GM12878 (cell line): ENCODE results near the gene SRRM3. TPM values are rescaled to one million over a fixed set of nuclear protein-coding genes. Genes with fewer than 3 reads are reported as not detected.

Source experiments
- CEBPZ ChIP-seq: fragments of 150-350 bp; IDR thresholded peaks from 2 replicates; pipeline ENCODE4 v1.6.1; 2016; ENCODE audit warnings: low read depth, low read length
- JUNB ChIP-seq: IDR thresholded peaks from 2 replicates; pipeline ENCODE4 v1.6.1; 2016; ENCODE audit warnings: antibody characterized with exemption, mild to moderate bottlenecking
- STAT1 ChIP-seq: fragments of 450-650 bp; conservative IDR thresholded peaks from 2 replicates; pipeline ENCODE4 v1.6.1; 2014; ENCODE audit warnings: antibody characterized with exemption, mild to moderate bottlenecking
- polyA plus RNA-seq, 11 experiments: library from polyadenylated mRNA; depleted of rRNA in 4 of 11; unstranded in 6 of 11; stranded (reverse) in 5 of 11; fragments of >200 nt; fragmentation: Nextera tagmentation in 4 of 11; fragmentation: Illumina TruSeq in 1 of 11; extraction: Ambion mirVana in 4 of 11; extraction: Trizol in 1 of 11; gene quantifications; 1 replicate in 1 of 11; 2 replicates in 10 of 11; pipeline versions ENCODE4 v1.2.1 to v1.2.3, GENCODE V29; 2011 to 2016; ENCODE audit warnings: inconsistent platforms in 2 of 11, missing spikeins in 2 of 11, low read depth in 1 of 11
- total RNA-seq, 4 experiments: library from RNA; depleted of rRNA in 3 of 4; stranded (reverse); fragments of >200 nt in 3 of 4; fragmentation: Illumina TruSeq in 1 of 4; extraction: Trizol in 1 of 4; gene quantifications; 2 replicates each; pipeline versions ENCODE4 v1.2.1 to v1.2.3, GENCODE V29; 2013 to 2021
- TF ChIP-seq, protein P1 (sequence below): fragments of 450-650 bp; formaldehyde crosslinking; IDR thresholded peaks from 2 replicates; pipeline ENCODE4 v1.5.0; 2022; ENCODE audit warnings: mild to moderate bottlenecking, missing genetic modification characterization

SRRM3 gene
- total and polyA plus RNA-seq, 10 of the 15 experiments (the other 5 are each of a cell fraction or from before 2014, with no cell fraction given), result 0.03 to 0.15 (median 0.05) TPM; not detected in 6

DNA sequence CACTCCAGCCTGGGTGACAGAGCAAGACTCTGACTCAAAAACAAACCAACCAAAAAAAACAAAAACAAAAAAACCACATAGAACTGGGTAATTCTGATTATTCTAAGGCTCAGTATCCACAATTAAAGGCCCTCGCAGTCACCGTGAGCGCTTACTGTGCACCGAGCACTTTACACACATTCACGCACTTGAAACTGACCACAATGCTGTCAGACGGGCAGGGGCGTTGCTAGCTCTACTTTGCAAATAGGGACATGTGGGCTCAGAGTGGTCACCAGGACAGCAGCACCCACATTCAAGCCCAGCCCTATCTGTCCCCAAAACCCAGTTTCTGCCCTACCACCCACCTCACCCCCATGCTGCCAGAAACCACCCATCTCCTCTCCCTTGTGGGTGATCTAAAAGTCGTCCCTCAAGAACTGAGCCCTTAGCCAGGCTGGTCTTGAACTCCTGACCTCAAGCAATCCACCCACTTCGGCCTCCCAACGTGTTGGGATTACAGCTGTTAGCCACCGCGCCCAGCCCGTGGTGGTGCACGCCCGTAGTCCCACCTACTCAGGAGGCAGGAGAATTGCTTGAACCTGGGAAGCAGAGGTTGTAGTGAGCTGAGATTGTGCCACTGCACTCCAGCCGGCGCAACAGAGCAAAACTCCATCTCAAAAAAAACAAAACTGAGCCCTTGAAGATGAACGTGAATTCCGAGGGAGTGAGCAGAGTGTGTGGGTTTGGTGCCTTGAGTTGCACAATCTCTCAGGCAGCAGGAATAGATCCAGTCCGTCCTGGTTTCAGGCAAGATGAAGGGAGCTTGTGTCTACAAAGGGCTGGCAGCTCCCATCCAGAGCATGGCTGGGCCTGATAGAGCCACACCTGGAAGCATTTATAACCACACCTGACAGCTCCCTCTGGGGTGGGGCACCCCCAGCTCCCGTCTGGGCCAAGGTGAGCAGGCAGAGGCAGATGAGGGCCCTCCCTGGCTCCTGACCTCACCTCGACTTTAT lies 95.3 kb downstream of the SRRM3 start (continued):
- TF ChIP-seq CEBPZ, result no peak
- TF ChIP-seq, protein P1, sequence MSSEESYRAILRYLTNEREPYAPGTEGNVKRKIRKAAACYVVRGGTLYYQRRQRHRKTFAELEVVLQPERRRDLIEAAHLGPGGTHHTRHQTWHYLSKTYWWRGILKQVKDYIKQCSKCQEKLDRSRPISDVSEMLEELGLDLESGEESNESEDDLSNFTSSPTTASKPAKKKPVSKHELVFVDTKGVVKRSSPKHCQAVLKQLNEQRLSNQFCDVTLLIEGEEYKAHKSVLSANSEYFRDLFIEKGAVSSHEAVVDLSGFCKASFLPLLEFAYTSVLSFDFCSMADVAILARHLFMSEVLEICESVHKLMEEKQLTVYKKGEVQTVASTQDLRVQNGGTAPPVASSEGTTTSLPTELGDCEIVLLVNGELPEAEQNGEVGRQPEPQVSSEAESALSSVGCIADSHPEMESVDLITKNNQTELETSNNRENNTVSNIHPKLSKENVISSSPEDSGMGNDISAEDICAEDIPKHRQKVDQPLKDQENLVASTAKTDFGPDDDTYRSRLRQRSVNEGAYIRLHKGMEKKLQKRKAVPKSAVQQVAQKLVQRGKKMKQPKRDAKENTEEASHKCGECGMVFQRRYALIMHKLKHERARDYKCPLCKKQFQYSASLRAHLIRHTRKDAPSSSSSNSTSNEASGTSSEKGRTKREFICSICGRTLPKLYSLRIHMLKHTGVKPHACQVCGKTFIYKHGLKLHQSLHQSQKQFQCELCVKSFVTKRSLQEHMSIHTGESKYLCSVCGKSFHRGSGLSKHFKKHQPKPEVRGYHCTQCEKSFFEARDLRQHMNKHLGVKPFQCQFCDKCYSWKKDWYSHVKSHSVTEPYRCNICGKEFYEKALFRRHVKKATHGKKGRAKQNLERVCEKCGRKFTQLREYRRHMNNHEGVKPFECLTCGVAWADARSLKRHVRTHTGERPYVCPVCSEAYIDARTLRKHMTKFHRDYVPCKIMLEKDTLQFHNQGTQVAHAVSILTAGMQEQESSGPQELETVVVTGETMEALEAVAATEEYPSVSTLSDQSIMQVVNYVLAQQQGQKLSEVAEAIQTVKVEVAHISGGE, result no peak
- no peak for TF ChIP-seq STAT1
- TF ChIP-seq JUNB, result peak; percentile 12; the same call in 1 of the 2 replicates
- TF ChIP-seq, all 136 proteins: peak for 5
